Eye (tissue), 1 donor: ENCODE measurements around the gene C1QC.

Experiments used
- DNase-seq: peaks from one replicate; pipeline ENCODE4 v3.0.0-alpha.2; 2015

The C1QC gene

GRCh38 chr1:22681556-22682276 lies 38.3 kb downstream of the C1QC start:
- no peak for DNase-seq

GRCh38 chr1:22683547-22683946 lies 40.1 kb downstream of the C1QC start:
- no peak for DNase-seq

GRCh38 chr1:22685591-22686059 lies 42.2 kb downstream of the C1QC start:
- no peak for DNase-seq

GRCh38 chr1:22687191-22687590 lies 43.8 kb downstream of the C1QC start:
- DNase-seq = no peak

GRCh38 chr1:22688466-22688865 lies 45.0 kb downstream of the C1QC start:
- no peak for DNase-seq

- peak; percentile 88 for DNase-seq
Measured at GRCh38 chr1:22689505-22689904, 46.1 kb downstream of the C1QC start.

- peak; percentile 66 for DNase-seq
Measured at GRCh38 chr1:22691031-22691753, 47.8 kb downstream of the C1QC start.

- DNase-seq = no peak
Measured at GRCh38 chr1:22694172-22694571, 50.7 kb downstream of the C1QC start.

GRCh38 chr1:22696610-22697009 lies 53.2 kb downstream of the C1QC start:
- DNase-seq = no peak
